ENCODE data around the gene USF2.

Gene USF2

GRCh38 chr19:35298561-35298972 lies 29.8 kb downstream of the USF2 start (continued):
- TF ChIP-seq ZSCAN30 (tag by site-specific recombination; IDR thresholded peaks at IDR 0.05) (no peak), YY2 (tag by site-specific recombination; IDR thresholded peaks at IDR 0.05) (peak; percentile 74), BCL11A (tag by site-specific recombination; IDR thresholded peaks at IDR 0.05; ENCODE audit: low read depth) (no peak), ZNF302 (tag by site-specific recombination; IDR thresholded peaks at IDR 0.05; ENCODE audit: low read depth) (no peak), ZNF354C (tag by site-specific recombination; IDR thresholded peaks at IDR 0.05; ENCODE audit: borderline replicate concordance, low read depth) (peak; percentile 17; the same call in 1 of the 2 replicates), YY1 (tag by site-specific recombination; IDR thresholded peaks at IDR 0.05) (no peak; the same call in 1 of the 2 replicates), ZNF16 (tag by site-specific recombination; IDR thresholded peaks at IDR 0.05; ENCODE audit: low read depth) (no peak; the same call in 1 of the 2 replicates), ZNF223 (tag by site-specific recombination; IDR thresholded peaks at IDR 0.05) (peak; percentile 12; the same call in 1 of the 2 replicates), ZFP3 (tag by site-specific recombination; IDR thresholded peaks at IDR 0.05; ENCODE audit: low read depth) (no peak), ZBTB20 (tag by site-specific recombination; IDR thresholded peaks at IDR 0.05) (peak; percentile 39; the same call in 1 of the 2 replicates), MEIS1 (CRISPR knock-in tag; IDR thresholded peaks at IDR 0.05; ENCODE audit: borderline replicate concordance) (no peak), ZNF112 (tag by site-specific recombination; IDR thresholded peaks at IDR 0.05) (0 out of 2 replicates have a peak, but pooled peaks have one; percentile 6), ZNF600 (tag by site-specific recombination; IDR thresholded peaks at IDR 0.05) (no peak), ZNF518A (tag by site-specific recombination; conservative IDR thresholded peaks at IDR 0.05; ENCODE audit: low read depth) (no peak), ZNF335 (tag by site-specific recombination; conservative IDR thresholded peaks at IDR 0.05) (no peak), ZNF350 (tag by site-specific recombination; IDR thresholded peaks at IDR 0.05) (no peak), ZNF629 (tag by site-specific recombination; IDR thresholded peaks at IDR 0.05) (no peak), ZNF645 (tag by site-specific recombination; IDR thresholded peaks at IDR 0.05) (no peak), ZNF138 (tag by site-specific recombination; IDR thresholded peaks at IDR 0.05; ENCODE audit: borderline replicate concordance) (no peak), SP2 (tag by site-specific recombination; IDR thresholded peaks at IDR 0.05) (peak; percentile 3; the same call in 1 of the 2 replicates), ZNF626 (tag by site-specific recombination; IDR thresholded peaks at IDR 0.05) (no peak), ZFHX2 (tag by site-specific recombination; conservative IDR thresholded peaks at IDR 0.05) (peak; percentile 25), ZNF423 (tag by site-specific recombination; IDR thresholded peaks at IDR 0.05) (no peak), KLF10 (tag by site-specific recombination; IDR thresholded peaks at IDR 0.05) (no peak), ZXDB (tag by site-specific recombination; IDR thresholded peaks at IDR 0.05) (no peak), ZNF398 (tag by site-specific recombination; IDR thresholded peaks at IDR 0.05) (peak; percentile 5; the same call in 1 of the 2 replicates), KLF9 (tag by site-specific recombination; IDR thresholded peaks at IDR 0.05; ENCODE audit: low read depth) (no peak), ZNF266 (tag by site-specific recombination; IDR thresholded peaks at IDR 0.05; ENCODE audit: low read depth) (peak; percentile 56), MZF1 (tag by site-specific recombination; IDR thresholded peaks at IDR 0.05; ENCODE audit: borderline replicate concordance) (no peak), ZNF610 (tag by site-specific recombination; IDR thresholded peaks at IDR 0.05; ENCODE audit: borderline replicate concordance) (no peak), ZNF561 (tag by site-specific recombination; IDR thresholded peaks at IDR 0.05; ENCODE audit: borderline replicate concordance) (no peak), ZSCAN23 (tag by site-specific recombination; IDR thresholded peaks at IDR 0.05) (peak; percentile 58; the same call in 1 of the 2 replicates), GLI2 (tag by site-specific recombination; IDR thresholded peaks at IDR 0.05; ENCODE audit: borderline replicate concordance, low read depth) (no peak), PRDM1 (tag by site-specific recombination; IDR thresholded peaks at IDR 0.05) (no peak), ZBTB8A (tag by site-specific recombination; IDR thresholded peaks at IDR 0.05) (no peak), GLIS2 (tag by site-specific recombination; IDR thresholded peaks at IDR 0.05) (no peak)

Data from HEK293 (cell line).